ENCODE data around the gene DAPK2. TPM values are rescaled to one million over a fixed set of nuclear protein-coding genes. Genes with fewer than 3 reads are reported as not detected.

Gene DAPK2
- total and polyA plus RNA-seq, 7 experiments from 2014 or later: 0.46 to 9.3 (median 4.2) TPM; not detected in 3

DNA sequence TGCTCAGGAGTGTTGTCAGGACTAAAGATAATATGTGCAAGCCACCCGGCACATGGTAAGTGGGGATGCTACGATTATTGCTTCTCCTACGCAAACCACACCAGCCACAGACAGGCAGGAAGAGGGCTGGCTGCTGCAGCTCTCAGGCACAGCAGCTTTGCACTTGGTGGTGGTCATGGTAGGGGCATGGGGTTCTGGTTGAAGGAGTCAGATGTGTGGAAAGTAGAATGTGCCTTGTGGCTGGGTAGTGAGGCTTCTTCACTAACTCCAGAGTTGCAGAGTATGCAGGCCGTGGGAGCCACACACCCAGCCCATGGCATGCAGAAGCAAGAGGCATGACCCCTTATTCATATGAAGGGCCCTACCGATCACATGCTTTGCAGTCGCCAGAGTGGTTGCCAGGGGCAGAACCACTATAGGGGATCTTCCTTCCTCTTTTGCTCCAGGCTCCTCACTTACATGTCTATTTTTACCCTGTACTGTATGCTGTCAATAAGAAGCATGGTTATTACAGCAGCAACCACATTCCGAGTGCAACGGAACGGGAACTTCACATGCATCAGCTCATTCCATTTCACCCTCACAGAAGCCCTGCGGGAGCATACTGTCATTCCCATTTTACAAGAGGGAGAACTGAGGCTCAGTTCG is 153.4 kb downstream of the DAPK2 start:
- Mint-ChIP-seq H3K4me1 (peaks cover 63 to 90% (median 81%) of the 10 kb centered on the region in 7 donors), H3K4me3 (peak overlapping the region; percentile 38 to 83 (median 66)), H3K36me3 (peaks cover 0 to 2% (median 0%) of the 10 kb centered on the region in 5 donors), H3K27me3 (no peaks in the 10 kb centered on the region), H3K9me3 (no peaks in the 10 kb centered on the region), H3K27ac (peak overlapping the region; percentile 75 to 98 (median 88))
- Histone ChIP-seq H3K27ac (ENCODE audit: low read depth, low read length) (peak overlapping the region; percentile 54), H3K27me3 (ENCODE audit: control insufficient read depth in 2 of 2, insufficient read depth in 2 of 2, low read length in 2 of 2) (no peaks in the 10 kb centered on the region), H3K36me3 (ENCODE audit: control insufficient read depth in 2 of 3, insufficient read depth in 3 of 3, low read length in 3 of 3) (no peaks in the 10 kb centered on the region), H3K4me3 (ENCODE audit: low read length) (peak overlapping the region; percentile 21), H3K4me1 (ENCODE audit: control insufficient read depth in 2 of 2, insufficient read depth in 2 of 2, low read length in 2 of 2) (peaks cover 53 to 67% of the 10 kb centered on the region in 2 donors), H3K9me3 (ENCODE audit: control insufficient read depth in 2 of 3, low read length in 3 of 3) (no peaks in the 10 kb centered on the region)
- intact Hi-C loops (cut with micrococcal nuclease): loop anchor here (1.0 to 5.0 kb wide), 8 partner anchors 33 to 200 kb away; partner anchors contain the start of genes CIAO2A (in 1 of the 2) and DAPK2 (in 1 of the 2)
- peak; percentile 37 to 85 (median 83) for DNase-seq
- POLR2A ChIA-PET: interaction anchor here (0.6 to 2.8 kb wide), 9 partner anchors 11 to 71 kb away, joined by 3 to 14 read pairs (median 3); no protein-coding TSS in a partner anchor
- peak; percentile 88 for ATAC-seq
- CTCF ChIA-PET: interaction anchor here (0.6 to 3.8 kb wide), 12 partner anchors 10 to 173 kb away, joined by 3 to 32 read pairs (median 4); no protein-coding TSS in a partner anchor

DNA sequence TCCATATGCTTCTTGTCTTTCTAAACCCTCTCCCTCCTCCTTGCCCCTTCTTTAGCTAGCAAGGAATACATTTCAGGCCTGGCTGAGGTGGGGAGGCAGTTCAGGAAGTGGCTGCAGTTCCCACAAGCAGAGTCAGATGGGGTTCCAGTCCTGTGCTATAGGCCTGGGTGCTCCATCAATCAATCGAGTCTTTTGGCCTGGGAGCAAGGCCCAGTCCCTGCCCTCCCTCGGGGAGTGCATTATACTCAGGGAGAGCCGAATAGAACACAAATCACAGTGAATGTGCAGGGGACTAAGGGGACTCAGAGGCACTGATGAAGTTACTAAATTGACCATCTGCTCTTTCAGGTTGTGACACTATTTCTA is 154.5 kb downstream of the DAPK2 start:
- H3K4me1 Mint-ChIP-seq: peaks cover 60 to 86% (median 78%) of the 10 kb centered on the region in 7 donors
- Histone ChIP-seq H3K36me3 (ENCODE audit: control insufficient read depth in 2 of 3, insufficient read depth in 3 of 3, low read length in 3 of 3) (no peaks in the 10 kb centered on the region), H3K4me1 (ENCODE audit: control insufficient read depth in 2 of 2, insufficient read depth in 2 of 2, low read length in 2 of 2) (peaks cover 53 to 58% of the 10 kb centered on the region in 2 donors), H3K27me3 (ENCODE audit: control insufficient read depth in 2 of 2, insufficient read depth in 2 of 2, low read length in 2 of 2) (no peaks in the 10 kb centered on the region), H3K27ac (ENCODE audit: low read depth, low read length) (peak overlapping the region; percentile 54), H3K4me3 (ENCODE audit: low read length) (peak overlapping the region; percentile 45), H3K9me3 (ENCODE audit: control insufficient read depth in 2 of 3, low read length in 3 of 3) (no peaks in the 10 kb centered on the region)
- peak overlapping the region; percentile 75 to 98 (median 88) for H3K27ac Mint-ChIP-seq
- CTCF ChIA-PET: interaction anchor here (0.7 to 3.8 kb wide), 17 partner anchors 9 to 172 kb away, joined by 3 to 32 read pairs (median 4); no protein-coding TSS in a partner anchor
- DNase-seq (no peak), ATAC-seq (no peak)
- intact Hi-C loops (cut with micrococcal nuclease): loop anchor here (1.0 to 5.0 kb wide), 16 partner anchors 31 to 281 kb away; partner anchors contain the start of genes DAPK2 (in 2 of the 2), CIAO2A (in 1 of the 2) and HERC1 (in 1 of the 2)
- H3K9me3 Mint-ChIP-seq: no peaks in the 10 kb centered on the region
- no peaks in the 10 kb centered on the region for H3K27me3 Mint-ChIP-seq
- POLR2A ChIA-PET: interaction anchor here (1.6 to 2.8 kb wide), 3 partner anchors 13 to 52 kb away, joined by 3 to 14 read pairs (median 5); no protein-coding TSS in a partner anchor
- H3K4me3 Mint-ChIP-seq: peak overlapping the region; percentile 32 to 82 (median 62)
- H3K36me3 Mint-ChIP-seq: no peaks in the 10 kb centered on the region

DNA sequence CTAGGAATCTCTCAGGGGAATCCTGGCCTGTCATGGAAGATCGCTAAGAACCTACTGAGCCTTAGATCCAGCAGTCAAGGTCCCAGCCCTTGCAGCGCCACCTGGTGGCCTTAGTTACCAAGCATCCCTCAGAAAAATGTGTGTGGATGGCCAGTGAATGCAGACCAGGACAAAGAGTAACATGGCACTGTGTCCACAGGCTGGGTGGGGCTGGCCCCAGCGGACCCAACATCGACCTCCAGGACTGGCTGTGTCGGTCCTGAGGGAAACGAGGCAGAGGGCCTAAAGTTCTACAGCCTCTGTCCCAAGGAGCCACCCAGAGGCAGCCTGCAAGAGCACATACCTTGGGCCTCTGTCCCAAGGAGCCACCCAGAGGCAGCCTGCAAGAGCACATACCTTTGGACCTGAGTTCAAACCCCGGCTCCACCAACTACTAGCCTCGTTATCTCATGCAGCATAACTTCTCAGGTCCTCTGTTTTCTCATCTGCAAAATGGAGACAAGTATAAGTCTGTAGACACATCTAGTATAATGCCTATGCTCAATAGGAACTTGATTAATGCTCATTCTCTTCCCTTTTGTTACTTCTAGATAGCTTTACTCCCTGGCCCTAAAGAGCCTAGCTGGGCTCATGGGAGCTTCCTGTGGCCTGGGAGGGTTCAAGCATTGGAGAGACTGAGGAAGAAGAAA is 155.1 kb downstream of the DAPK2 start:
- H3K27ac ChIP-seq (ENCODE audit: low read depth, low read length): peak overlapping the region; percentile 54
- H3K27me3 ChIP-seq (ENCODE audit: control insufficient read depth in 2 of 2, insufficient read depth in 2 of 2, low read length in 2 of 2): no peaks in the 10 kb centered on the region
- peaks cover 53% of the 10 kb centered on the region in 2 donors for H3K4me1 ChIP-seq (ENCODE audit: control insufficient read depth in 2 of 2, insufficient read depth in 2 of 2, low read length in 2 of 2)
- peaks cover 57 to 81% (median 73%) of the 10 kb centered on the region in 7 donors for H3K4me1 Mint-ChIP-seq
- H3K27me3 Mint-ChIP-seq: no peaks in the 10 kb centered on the region
- ChIA-PET POLR2A (interaction anchor here (0.7 to 1.6 kb wide), 2 partner anchors 51 to 60 kb away, joined by 3 read pairs; no protein-coding TSS in a partner anchor), CTCF (interaction anchor here (0.6 to 3.8 kb wide), 18 partner anchors 8 to 173 kb away, joined by 3 to 32 read pairs (median 4); partner anchors contain the start of gene HERC1)
- DNase-seq: peak; percentile 33 to 77 (median 59)
- no peak overlapping the region for H3K4me3 ChIP-seq (ENCODE audit: low read length)
- peak overlapping the region in 9 of 10 donors; percentile 17 to 82 (median 51) for H3K4me3 Mint-ChIP-seq
- H3K36me3 ChIP-seq (ENCODE audit: control insufficient read depth in 2 of 3, insufficient read depth in 3 of 3, low read length in 3 of 3): no peaks in the 10 kb centered on the region
- H3K9me3 Mint-ChIP-seq: no peaks in the 10 kb centered on the region
- H3K9me3 ChIP-seq (ENCODE audit: control insufficient read depth in 2 of 3, low read length in 3 of 3): no peaks in the 10 kb centered on the region
- H3K36me3 Mint-ChIP-seq: no peaks in the 10 kb centered on the region
- peak; percentile 60 for ATAC-seq
- peak overlapping the region; percentile 75 to 98 (median 88) for H3K27ac Mint-ChIP-seq
- intact Hi-C loops (cut with micrococcal nuclease): loop anchor here (1.0 to 5.0 kb wide), 10 partner anchors 46 to 281 kb away; partner anchors contain the start of genes DAPK2 (in 2 of the 2) and HERC1 (in 1 of the 2)

DNA sequence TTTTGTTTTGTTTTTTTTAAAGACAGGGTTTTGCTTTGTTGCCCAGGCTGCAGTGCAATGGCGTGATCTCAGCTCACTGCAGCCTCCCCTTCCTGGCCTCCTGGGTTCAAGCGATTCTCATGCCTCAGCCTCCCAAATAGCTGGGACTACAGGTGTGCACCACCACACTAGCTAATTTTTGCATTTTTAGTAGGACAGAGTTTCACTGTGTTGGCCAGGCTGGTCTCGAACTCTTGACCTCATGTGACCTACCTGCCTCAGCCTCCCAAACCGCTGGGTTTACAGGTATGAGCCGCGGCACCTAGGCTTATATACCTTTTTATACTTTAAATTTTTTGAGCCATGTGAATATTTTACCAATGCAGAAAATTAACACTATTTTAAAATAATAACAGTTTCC is 155.7 kb downstream of the DAPK2 start:
- Mint-ChIP-seq H3K27ac (peak overlapping the region in 8 of 9 donors; percentile 75 to 98 (median 88)), H3K9me3 (no peaks in the 10 kb centered on the region), H3K36me3 (no peaks in the 10 kb centered on the region), H3K4me1 (peaks cover 50 to 75% (median 68%) of the 10 kb centered on the region in 7 donors), H3K4me3 (peak overlapping the region in 2 of 10 donors; percentile 41 to 45), H3K27me3 (no peaks in the 10 kb centered on the region)
- no peak for DNase-seq
- no peak overlapping the region for H3K4me3 ChIP-seq (ENCODE audit: low read length)
- no peaks in the 10 kb centered on the region for H3K36me3 ChIP-seq (ENCODE audit: control insufficient read depth in 2 of 3, insufficient read depth in 3 of 3, low read length in 3 of 3)
- CTCF ChIA-PET: interaction anchor here (0.6 to 3.8 kb wide), 12 partner anchors 10 to 695 kb away, joined by 3 to 32 read pairs (median 4); partner anchors contain the start of gene HERC1
- no peaks in the 10 kb centered on the region for H3K27me3 ChIP-seq (ENCODE audit: control insufficient read depth in 2 of 2, insufficient read depth in 2 of 2, low read length in 2 of 2)
- no peaks in the 10 kb centered on the region for H3K9me3 ChIP-seq (ENCODE audit: control insufficient read depth in 2 of 3, low read length in 3 of 3)
- POLR2A ChIA-PET: interaction anchor here (0.7 to 1.0 kb wide), 3 partner anchors 31 to 60 kb away, joined by 3 to 4 read pairs (median 3); partner anchors contain the start of gene HERC1
- intact Hi-C loops (cut with micrococcal nuclease): loop anchor here (1.0 to 5.0 kb wide), 10 partner anchors 47 to 280 kb away; partner anchors contain the start of genes DAPK2 (in 2 of the 2) and HERC1 (in 1 of the 2)
- peaks cover 47 to 53% of the 10 kb centered on the region in 2 donors for H3K4me1 ChIP-seq (ENCODE audit: control insufficient read depth in 2 of 2, insufficient read depth in 2 of 2, low read length in 2 of 2)
- ATAC-seq: no peak
- H3K27ac ChIP-seq (ENCODE audit: low read depth, low read length): no peak overlapping the region

DNA sequence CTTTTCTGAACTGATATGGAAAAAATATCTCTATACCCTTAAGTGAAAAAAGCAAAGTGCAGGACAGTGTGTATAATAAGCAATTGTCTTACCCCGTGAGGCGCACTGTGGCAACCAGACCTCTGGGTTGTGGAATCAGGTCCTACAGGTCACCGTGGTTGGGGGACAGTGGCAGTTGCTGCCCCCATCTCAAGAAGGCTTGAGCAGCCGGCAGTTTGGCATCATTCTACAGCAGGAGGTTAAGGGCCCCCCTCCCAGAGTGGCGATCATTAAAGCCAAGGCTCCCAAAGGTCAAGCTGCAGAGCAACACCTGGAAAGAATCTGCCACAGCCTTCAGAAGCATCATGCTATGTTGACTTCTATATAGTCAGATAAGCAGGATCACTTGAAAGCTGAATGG is 156.5 kb downstream of the DAPK2 start:
- H3K9me3 Mint-ChIP-seq: no peaks in the 10 kb centered on the region
- POLR2A ChIA-PET: interaction anchor here (0.6 to 1.0 kb wide), 3 partner anchors 30 to 56 kb away, joined by 3 to 4 read pairs (median 4); partner anchors contain the start of gene HERC1
- DNase-seq: no peak
- Histone ChIP-seq H3K4me3 (ENCODE audit: low read length) (no peak overlapping the region), H3K27ac (ENCODE audit: low read depth, low read length) (no peak overlapping the region), H3K36me3 (ENCODE audit: control insufficient read depth in 2 of 3, insufficient read depth in 3 of 3, low read length in 3 of 3) (no peaks in the 10 kb centered on the region), H3K27me3 (ENCODE audit: control insufficient read depth in 2 of 2, insufficient read depth in 2 of 2, low read length in 2 of 2) (no peaks in the 10 kb centered on the region), H3K9me3 (ENCODE audit: control insufficient read depth in 2 of 3, low read length in 3 of 3) (no peaks in the 10 kb centered on the region), H3K4me1 (ENCODE audit: control insufficient read depth in 2 of 2, insufficient read depth in 2 of 2, low read length in 2 of 2) (peaks cover 39 to 52% of the 10 kb centered on the region in 2 donors)
- intact Hi-C loops (cut with micrococcal nuclease): loop anchor here (2.0 to 5.0 kb wide), 4 partner anchors 47 to 279 kb away; partner anchors contain the start of gene DAPK2 (in 1 of the 2)
- H3K27me3 Mint-ChIP-seq: no peaks in the 10 kb centered on the region
- ATAC-seq: no peak
- H3K27ac Mint-ChIP-seq: peak overlapping the region in 4 of 9 donors; percentile 21 to 52 (median 39)
- no peaks in the 10 kb centered on the region for H3K36me3 Mint-ChIP-seq
- CTCF ChIA-PET: interaction anchor here (0.7 to 3.8 kb wide), 10 partner anchors 9 to 694 kb away, joined by 3 to 32 read pairs (median 4); partner anchors contain the start of gene HERC1
- H3K4me3 Mint-ChIP-seq: no peak overlapping the region
- peaks cover 45 to 67% (median 61%) of the 10 kb centered on the region in 7 donors for H3K4me1 Mint-ChIP-seq

Measured in naive thymus-derived CD4-positive, alpha-beta T cell (primary cell).